Spleen (tissue), 11 donors: Measurements from ENCODE around the gene PRDM16. TPM values are rescaled to one million over a fixed set of nuclear protein-coding genes. Genes with fewer than 3 reads are reported as not detected.

Source experiments
- DNase-seq: peaks from one replicate; pipeline ENCODE4 v3.0.0-alpha.2; 2020
- H3K27ac ChIP-seq, 8 donors: fragments of 200-600 bp; sonication (generic) in 7 of 8; 1 replicate in 4 of 8; 2 replicates in 4 of 8; pipeline versions ENCODE4 v1.5.0 to v1.8.0; 2016 to 2021; ENCODE audit warnings: inconsistent platforms in 4 of 8, mild to moderate bottlenecking in 4 of 8, moderate library complexity in 1 of 8
- H3K27me3 ChIP-seq, 7 donors: fragments of 200-600 bp; sonication (generic) in 6 of 7; replicated peaks in 1 of 7; 1 replicate in 4 of 7; 2 replicates in 3 of 7; pipeline versions ENCODE4 v1.5.0 to v1.8.0; 2016 to 2021; ENCODE audit warnings: inconsistent platforms in 3 of 7, mild to moderate bottlenecking in 1 of 7
- H3K36me3 ChIP-seq, 6 donors: fragments of 200-600 bp; sonication (generic) in 5 of 6; 1 replicate in 4 of 6; 2 replicates in 2 of 6; pipeline versions ENCODE4 v1.5.0 to v1.8.0; 2016 to 2021; ENCODE audit warnings: inconsistent platforms in 2 of 6
- H3K4me1 ChIP-seq, 6 donors: fragments of 200-600 bp; sonication (generic) in 5 of 6; 1 replicate in 3 of 6; 2 replicates in 3 of 6; pipeline versions ENCODE4 v1.5.0 to v1.8.0; 2016 to 2021; ENCODE audit warnings: inconsistent platforms in 3 of 6
- H3K4me3 ChIP-seq, 8 donors: fragments of 200-600 bp; sonication (generic) in 7 of 8; 1 replicate in 4 of 8; 2 replicates in 4 of 8; pipeline versions ENCODE4 v1.5.0 to v1.8.0; 2016 to 2021; ENCODE audit warnings: inconsistent platforms in 4 of 8, mild to moderate bottlenecking in 4 of 8, moderate library complexity in 2 of 8
- H3K9me3 ChIP-seq, 8 donors: fragments of 200-600 bp; sonication (generic) in 7 of 8; 1 replicate in 4 of 8; 2 replicates in 4 of 8; pipeline versions ENCODE4 v1.5.0 to v1.8.0; 2016 to 2021; ENCODE audit warnings: inconsistent platforms in 4 of 8
- CTCF ChIP-seq, 11 experiments: fragments of 200-600 bp in 7 of 11; fragments of 450-650 bp in 4 of 11; sonication (generic) in 4 of 11; IDR thresholded peaks in 8 of 11; conservative IDR thresholded peaks in 3 of 11; 1 replicate in 7 of 11; 2 replicates in 4 of 11; pipeline versions ENCODE4 v1.4.0 to v1.8.0; 2016 to 2021; ENCODE audit warnings: antibody characterized with exemption in 11 of 11, inconsistent platforms in 4 of 11, mild to moderate bottlenecking in 1 of 11
- POLR2A ChIP-seq, 3 donors: fragments of 450-650 bp; IDR thresholded peaks; one replicate each; pipeline ENCODE4 v1.5.1; 2017; ENCODE audit warnings: antibody characterized with exemption in 3 of 3, mild to moderate bottlenecking in 1 of 3
- POLR2AphosphoS5 ChIP-seq, 3 donors: sonication (generic); formaldehyde crosslinking; IDR thresholded peaks; one replicate each; pipeline ENCODE4 v1.5.1; 2017; ENCODE audit warnings: antibody characterized with exemption in 3 of 3
- WGBS, 5 donors: extraction: QIAGEN DNeasy Blood & Tissue Kit in 3 of 5; methylation state at CpG; one replicate each; pipeline versions ENCODE4 v1.1.5 to v1.1.7; 2013 to 2018; 5-methylcytosine and 5-hydroxymethylcytosine counted together
- intact Hi-C: fragments of 100-400 bp; cut with DNase I; formaldehyde crosslinking; loops from one replicate; pipeline ENCODE4 v1.15.0; 2023; ENCODE audit warnings: low total_unique reads
- polyA plus RNA-seq, 3 donors: library from polyadenylated mRNA; stranded (reverse); fragments of 200-250 nt; gene quantifications; one replicate each; pipeline ENCODE4 v1.2.1, GENCODE V29; 2013
- total RNA-seq, 7 donors: library from RNA; depleted of rRNA in 3 of 7; stranded (reverse); fragments of >200 nt in 3 of 7; fragmentation: NEBNext Ultra II Directional in 4 of 7; extraction: Animal tissue kit (Norgen Biotek cat#: 25700) in 4 of 7; gene quantifications; one replicate each; pipeline versions ENCODE4 v1.1.0 to v1.2.1, GENCODE V29; 2016 to 2021
- donor health status: healthy with polysubstance abuse.
- donor health status: DM: no; HTN: no; CAD: no; lungs with moderate emphysema.
- donor health status: DM: no; HTN: no; CAD: no.
- donor health status: Bipolar disorder and iron deficiency.
- donor health status: healthy.
- donor health status: DM: no; HTN: no; CAD: no.
- donor health status: DM: yes; HTN: yes; CAD: no.

The PRDM16 gene
- total and polyA plus RNA-seq, 10 donors = 0.43 to 3.2 (median 1.4) TPM

- DNase-seq = no peak
- WGBS, 5 donors = 59 to 96% (median 77%) methylated on average over 7 to 13 of the region's 13 CpGs
- intact Hi-C loops = no loop called here
- Histone ChIP-seq H3K4me1 (peaks cover 4 to 37% (median 14%) of the 10 kb centered on the region in 6 donors), H3K27me3 (peaks cover 0 to 51% (median 3%) of the 10 kb centered on the region in 7 donors), H3K4me3 (no peak overlapping the region), H3K9me3 (no peaks in the 10 kb centered on the region), H3K27ac (no peak overlapping the region), H3K36me3 (no peaks in the 10 kb centered on the region)
- TF ChIP-seq CTCF (IDR thresholded peaks at IDR 0.05 in 8 of 11, conservative IDR thresholded peaks at IDR 0.05 in 3 of 11) = no peak
- no peak for TF ChIP-seq POLR2A (IDR thresholded peaks at IDR 0.05)
- no peak for TF ChIP-seq POLR2AphosphoS5 (IDR thresholded peaks at IDR 0.05)
Measured at GRCh38 chr1:3401585-3402257, 332.7 kb downstream of the PRDM16 start.

GRCh38 chr1:3402258-3403010, 333.4 kb downstream of the PRDM16 start:
- Histone ChIP-seq H3K4me1 (peaks cover 4 to 37% (median 14%) of the 10 kb centered on the region in 6 donors), H3K27ac (peak overlapping the region in 1 of 8 donors; percentile 26), H3K27me3 (peaks cover 0 to 46% (median 0%) of the 10 kb centered on the region in 7 donors), H3K4me3 (no peak overlapping the region), H3K36me3 (no peaks in the 10 kb centered on the region), H3K9me3 (no peaks in the 10 kb centered on the region)
- no peak for DNase-seq
- intact Hi-C loops = no loop called here
- TF ChIP-seq POLR2AphosphoS5 (IDR thresholded peaks at IDR 0.05) = no peak
- no peak for TF ChIP-seq POLR2A (IDR thresholded peaks at IDR 0.05)
- no peak for TF ChIP-seq CTCF (IDR thresholded peaks at IDR 0.05 in 8 of 11, conservative IDR thresholded peaks at IDR 0.05 in 3 of 11)
- 59 to 74% (median 62%) methylated on average over 29 of the region's 29 CpGs for WGBS, 5 donors

- no peak for DNase-seq
- TF ChIP-seq CTCF (IDR thresholded peaks at IDR 0.05 in 8 of 11, conservative IDR thresholded peaks at IDR 0.05 in 3 of 11) = no peak
- TF ChIP-seq POLR2AphosphoS5 (IDR thresholded peaks at IDR 0.05) = no peak
- no peak for TF ChIP-seq POLR2A (IDR thresholded peaks at IDR 0.05)
- peaks cover 4 to 37% (median 14%) of the 10 kb centered on the region in 6 donors for H3K4me1 ChIP-seq
- 70 to 89% (median 83%) methylated on average over 9 to 12 of the region's 12 CpGs for WGBS, 5 donors
- no peaks in the 10 kb centered on the region for H3K9me3 ChIP-seq
- H3K27me3 ChIP-seq = peaks cover 0 to 42% (median 0%) of the 10 kb centered on the region in 7 donors
- H3K4me3 ChIP-seq = no peak overlapping the region
- no peaks in the 10 kb centered on the region for H3K36me3 ChIP-seq
- no peak overlapping the region for H3K27ac ChIP-seq
- intact Hi-C loops = no loop called here
Measured at GRCh38 chr1:3403011-3403345, 334.0 kb downstream of the PRDM16 start.
